OCI-M1 (cell line): ENCODE data around the gene SLC16A10.
A peak's percentile ranks its signal among the peaks of the same experiment; 100 is the strongest.
"Not testable (repeated sequence)": the region's sequence is repeated elsewhere in the genome, so short reads cannot be mapped to it uniquely, and the experiment has no call there.

Experiments used
- DNase-seq: peaks from one replicate; lab custom pipeline; 2025; lab: John Stamatoyannopoulos, UW

Gene SLC16A10

DNA sequence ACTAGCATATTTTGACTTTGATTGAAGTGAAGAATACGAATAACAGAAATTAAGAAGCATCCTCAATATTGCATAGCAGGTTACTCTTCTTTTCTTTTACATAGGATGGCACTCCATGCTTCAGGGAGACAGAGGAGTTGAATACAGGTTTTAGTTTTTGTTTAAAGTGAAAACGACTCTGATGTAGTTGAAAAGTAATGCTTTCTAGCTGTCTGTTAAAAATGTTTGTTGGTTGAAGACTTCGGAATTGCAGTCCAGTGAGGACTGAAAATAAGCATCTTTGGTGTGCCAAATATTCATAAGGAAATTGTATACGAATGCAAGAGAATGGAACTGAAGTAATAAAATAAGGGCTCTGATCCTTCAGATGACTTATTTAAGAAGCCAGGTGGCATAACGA lies 618 bp upstream of the SLC16A10 start:
- DNase-seq, result no peak

DNA sequence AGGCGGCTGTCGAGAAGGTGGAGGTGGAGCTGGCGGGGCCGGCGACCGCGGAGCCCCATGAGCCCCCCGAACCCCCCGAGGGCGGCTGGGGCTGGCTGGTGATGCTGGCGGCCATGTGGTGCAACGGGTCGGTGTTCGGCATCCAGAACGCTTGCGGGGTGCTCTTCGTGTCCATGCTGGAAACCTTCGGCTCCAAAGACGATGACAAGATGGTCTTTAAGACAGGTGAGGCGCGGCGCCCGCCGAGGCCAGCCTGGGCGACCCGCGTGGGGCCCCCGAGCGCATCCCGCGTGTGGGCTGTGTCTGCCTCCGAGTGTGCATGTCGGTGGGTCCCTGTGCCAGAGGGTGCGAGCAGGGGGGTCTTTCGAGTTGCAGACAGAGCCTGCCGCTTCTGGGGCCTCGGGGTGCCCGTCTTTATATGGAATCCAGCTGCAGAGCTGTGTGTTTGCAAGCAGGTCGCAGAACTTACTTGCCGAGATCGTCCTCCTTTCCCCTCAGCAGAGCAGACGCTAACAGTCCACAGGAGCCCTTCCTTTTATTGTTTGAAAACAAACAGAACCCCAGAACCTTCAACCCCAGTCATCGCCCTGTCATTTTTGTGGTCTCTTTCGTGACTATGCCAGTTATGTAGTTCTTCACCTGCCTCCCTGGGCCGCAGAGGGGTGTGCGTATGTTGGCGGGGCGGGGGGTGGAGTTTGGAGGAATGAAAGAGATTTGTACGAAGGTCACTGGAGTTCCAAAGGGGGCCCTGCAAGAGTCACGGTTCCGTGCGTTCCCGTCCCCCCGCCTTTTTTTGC lies 766 bp downstream of the SLC16A10 start:
- DNase-seq, result no peak

DNA sequence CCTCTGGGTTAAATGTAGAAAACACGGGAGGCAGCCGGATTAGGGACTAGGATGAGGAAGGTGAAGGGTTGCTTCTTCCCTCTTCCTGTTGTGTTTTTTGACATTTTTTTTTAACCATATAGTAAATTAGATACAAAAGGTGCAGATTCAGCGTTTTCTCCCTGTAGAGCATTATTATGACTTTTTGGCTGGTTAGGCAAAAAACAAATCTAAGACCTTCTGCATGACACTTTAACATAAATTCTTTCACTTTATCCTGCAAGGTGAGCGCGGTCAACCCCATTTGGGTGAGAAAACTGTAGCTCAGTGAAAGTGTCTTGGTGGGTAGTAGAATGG lies 1.3 kb downstream of the SLC16A10 start:
- DNase-seq, result no peak

DNA sequence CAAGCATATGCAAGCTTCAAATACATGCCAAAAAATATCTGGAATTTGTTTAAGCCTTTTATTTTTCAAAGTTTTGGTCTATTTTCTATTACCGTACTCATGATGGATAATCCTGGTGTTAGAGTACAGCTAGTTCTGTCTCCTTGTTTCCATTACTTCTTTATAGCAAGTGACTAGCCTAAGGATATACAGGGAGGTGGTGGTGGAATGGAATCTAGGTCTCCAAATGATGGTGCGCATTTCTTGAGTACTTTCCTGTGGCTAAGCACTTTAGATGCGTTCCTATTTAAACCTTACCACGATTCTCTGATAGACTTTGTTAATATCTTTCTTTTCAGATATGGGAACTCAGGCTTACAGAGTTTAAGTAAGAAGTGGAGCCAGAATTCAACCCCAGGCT lies 3.5 kb downstream of the SLC16A10 start:
- no peak for DNase-seq

DNA sequence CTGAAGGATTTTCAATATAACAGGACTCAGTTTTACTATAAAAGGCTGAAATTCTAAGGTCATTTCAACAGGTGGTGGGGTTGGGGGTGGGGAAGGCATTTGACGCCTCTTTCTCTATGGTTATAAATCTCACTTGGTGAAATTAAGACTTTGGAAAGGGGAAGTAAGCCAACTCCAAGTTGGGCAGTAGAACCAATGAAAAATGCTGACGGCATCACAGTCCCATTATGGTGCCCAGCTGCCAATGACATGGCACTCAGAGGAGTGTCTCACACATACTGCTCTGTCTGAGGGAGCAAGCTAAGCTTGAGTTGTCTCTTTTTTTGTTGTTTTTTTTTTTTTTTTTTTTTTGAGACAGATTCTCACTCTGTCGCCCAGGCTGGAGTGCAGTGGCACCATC lies 4.7 kb downstream of the SLC16A10 start:
- DNase-seq, result no peak

DNA sequence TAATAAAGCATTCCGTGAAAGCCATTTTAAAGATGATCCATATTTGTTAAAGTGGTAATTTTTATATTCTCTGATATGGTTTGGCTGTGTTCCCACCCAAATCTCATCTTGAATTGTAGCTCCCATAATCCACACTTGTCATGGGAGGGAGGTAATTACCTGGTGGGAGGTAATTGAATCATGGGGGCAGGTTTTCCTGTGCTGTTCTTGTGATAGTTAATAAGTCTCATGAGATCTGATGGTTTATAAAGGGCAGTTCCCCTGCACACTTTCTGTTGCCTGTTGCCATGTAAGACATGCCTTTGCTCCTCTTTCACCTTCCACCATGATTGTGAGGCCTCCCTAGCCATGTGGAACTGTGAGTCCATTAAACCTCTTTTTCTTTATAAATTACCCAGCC lies 8.2 kb downstream of the SLC16A10 start:
- not testable (repeated sequence) for DNase-seq

DNA sequence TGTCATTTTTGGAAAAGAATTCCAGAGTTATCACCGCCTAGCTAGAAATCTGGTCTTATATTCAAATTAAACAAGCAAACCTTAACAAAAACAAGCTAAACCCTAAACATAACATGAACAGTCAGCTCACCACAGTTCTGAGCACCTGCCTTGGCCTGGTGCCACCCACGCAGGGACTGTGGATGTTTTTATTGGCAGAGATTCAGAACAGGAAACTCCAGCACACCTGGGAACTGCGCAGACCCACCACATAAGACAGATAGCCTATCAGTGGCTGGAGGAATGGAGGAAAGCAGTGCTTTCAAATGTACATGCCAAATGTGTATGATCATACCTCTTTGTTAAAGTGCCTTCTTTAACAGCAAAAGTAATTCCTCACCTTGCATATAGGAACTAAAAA lies 8.9 kb downstream of the SLC16A10 start:
- DNase-seq, result no peak

DNA sequence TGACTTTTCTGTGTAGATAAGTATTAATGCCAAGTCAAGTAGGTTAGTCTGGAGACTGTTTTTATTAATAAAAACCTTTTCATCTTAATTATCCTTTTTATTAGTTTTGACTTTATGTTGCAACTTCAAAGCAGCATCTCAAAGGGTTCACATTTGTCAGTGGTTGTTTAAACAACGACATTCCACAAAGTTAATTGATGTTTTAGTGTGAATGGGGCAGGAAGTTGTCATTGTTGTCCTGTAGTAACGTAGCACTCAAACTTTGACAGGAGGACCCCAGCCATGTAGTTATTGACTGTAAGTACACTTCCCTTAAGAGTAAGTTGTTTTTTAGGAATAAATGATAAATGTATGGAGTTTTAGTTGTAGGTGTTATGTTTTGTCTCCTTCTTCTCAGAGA lies 11.3 kb downstream of the SLC16A10 start:
- DNase-seq, result no peak

DNA sequence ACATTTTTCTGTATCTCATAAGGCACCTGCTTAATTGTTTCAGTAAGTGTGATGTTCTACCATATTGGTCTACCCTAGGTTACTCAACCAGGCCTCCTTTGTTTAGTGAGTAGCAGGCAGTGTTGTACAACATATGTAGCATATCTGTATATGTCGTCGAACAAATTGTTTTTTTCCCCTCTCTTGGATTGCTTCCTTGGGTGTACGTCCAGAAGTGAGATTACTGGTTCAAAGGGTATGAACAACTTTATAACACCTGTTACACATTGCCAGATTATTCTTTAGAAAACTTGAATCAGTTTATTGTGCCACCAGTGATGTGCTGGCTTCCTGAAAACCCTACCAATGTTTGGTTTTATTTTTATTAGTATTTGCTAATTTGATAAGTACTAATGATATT lies 14.7 kb downstream of the SLC16A10 start:
- DNase-seq, result no peak

DNA sequence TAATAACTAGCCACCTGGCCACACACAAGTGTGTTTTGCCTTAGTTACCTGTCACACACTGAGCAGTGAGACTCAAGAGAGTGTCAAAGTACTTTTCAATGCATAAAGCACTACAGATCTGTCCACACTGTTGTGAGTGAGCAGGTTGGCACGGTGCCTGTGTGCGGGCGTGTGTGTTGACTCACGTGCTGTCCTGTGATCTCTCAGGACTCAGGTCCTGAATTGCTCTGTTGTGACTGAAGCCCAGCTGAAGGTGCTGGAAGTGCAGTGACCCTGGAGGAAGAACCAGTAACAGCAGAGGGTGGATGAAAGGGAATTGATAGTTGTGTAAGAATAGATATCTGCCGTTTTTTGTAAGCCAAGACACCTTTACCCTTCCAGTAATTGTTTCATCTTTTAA lies 18.3 kb downstream of the SLC16A10 start:
- peak; percentile 81 for DNase-seq

DNA sequence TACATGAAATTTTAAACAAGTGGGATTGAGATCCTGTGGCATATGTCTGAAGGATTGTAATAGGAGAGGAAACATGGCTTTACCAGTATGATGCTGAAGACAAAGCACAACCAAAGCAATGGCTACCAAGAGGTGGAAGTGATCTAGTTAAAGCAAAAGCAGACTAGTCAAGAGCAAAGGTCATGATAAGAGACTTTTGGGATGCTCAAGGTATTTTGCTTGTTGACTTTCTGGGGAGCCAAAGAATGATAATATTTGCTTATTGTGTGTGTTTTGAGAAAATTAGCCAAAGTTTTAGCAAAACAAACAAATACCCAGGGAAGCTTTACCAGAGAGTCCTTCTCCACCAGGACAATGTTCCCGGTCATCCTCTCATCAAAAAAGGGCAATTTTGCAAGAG lies 20.3 kb downstream of the SLC16A10 start:
- no peak for DNase-seq

DNA sequence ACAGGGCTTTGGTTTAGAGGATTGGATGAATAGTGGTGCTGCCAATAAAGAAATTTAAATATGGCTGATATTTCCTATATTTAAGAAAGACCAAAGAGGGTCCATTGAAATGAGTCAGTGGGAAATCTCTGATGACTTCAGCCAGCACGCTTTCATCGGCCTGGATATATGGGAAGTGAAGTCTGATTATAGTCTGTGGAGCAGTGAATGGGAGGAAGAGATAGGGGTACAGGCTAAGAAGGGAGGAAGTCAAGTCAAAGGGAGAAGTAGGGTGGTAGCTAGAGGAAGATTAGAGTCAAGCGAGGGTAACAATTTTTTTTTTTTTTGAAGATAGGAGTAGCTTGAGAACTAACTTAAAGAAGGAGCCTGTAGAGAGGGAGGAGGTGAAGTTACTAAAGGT lies 22.7 kb downstream of the SLC16A10 start:
- peak; percentile 49 for DNase-seq

DNA sequence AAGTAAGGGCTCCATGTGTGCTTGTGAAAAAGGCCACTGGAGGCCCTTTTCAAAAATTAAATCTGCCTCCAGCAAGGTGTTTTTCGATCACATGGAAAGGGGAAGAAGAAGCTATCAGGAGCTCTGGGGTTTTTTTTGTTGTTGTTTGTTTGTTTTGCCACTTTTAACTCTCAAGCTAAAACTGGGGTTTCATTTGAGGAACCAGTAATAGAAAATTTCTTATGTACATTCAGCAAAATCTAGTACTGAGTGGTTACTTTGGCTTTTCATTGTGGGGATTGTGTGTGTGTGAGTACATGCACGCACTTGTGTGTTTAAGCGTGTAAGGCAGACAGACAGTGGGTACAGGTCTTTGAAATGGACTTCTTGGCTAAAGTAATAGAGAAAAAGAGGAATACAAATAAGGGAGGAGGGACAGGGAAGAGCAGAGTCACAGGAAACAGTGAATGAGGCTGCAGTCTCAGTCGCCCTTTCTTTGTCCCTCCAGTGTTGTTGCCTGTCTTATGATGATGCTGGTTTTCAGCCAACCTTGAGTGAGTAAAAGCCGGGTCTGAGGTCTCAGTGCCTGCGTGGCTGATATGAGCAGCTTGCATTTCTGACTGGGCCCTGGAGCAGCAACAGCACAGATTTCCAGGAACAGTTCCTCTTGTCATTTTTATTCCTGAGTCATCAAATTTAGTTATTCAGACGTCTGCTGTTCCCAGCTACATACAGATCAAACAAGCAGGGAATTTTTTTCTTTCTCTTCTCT lies 26.2 kb downstream of the SLC16A10 start:
- DNase-seq, result peak; percentile 72

DNA sequence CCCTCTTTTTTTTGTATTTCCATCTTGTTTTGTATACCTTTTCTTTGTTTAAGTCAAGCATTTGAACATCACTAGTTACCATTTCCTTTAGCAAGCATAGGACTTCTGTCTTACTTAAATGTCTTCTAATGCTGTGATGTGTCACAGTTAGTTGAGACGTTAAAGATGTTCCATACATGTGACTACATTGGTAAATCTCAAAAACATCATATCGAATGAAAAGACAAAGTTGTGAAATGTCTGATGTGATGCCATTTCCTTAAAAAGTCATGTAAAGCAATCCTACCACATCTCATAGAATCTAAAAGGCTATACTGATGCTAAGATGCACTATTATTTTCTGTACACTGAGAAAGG lies 26.8 kb downstream of the SLC16A10 start:
- DNase-seq, result peak; percentile 49

DNA sequence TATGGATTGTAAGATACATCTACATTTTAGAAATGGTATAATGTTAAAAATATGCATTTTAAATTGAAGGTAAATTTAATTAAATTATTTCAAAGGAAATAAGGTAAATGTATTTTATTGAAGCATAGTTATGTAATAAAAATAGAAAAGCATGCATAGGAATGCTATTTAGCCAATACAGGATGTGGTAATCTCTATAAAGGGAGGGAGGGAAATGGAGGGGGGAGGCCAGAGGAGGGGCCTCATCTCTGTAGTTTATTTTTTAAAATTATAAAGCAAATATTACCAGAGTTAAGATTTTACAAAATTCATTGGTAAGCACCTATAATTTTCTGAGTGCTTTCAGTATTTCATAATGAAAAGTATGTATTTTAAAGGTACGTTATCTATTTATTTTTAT lies 27.2 kb downstream of the SLC16A10 start:
- no peak for DNase-seq

DNA sequence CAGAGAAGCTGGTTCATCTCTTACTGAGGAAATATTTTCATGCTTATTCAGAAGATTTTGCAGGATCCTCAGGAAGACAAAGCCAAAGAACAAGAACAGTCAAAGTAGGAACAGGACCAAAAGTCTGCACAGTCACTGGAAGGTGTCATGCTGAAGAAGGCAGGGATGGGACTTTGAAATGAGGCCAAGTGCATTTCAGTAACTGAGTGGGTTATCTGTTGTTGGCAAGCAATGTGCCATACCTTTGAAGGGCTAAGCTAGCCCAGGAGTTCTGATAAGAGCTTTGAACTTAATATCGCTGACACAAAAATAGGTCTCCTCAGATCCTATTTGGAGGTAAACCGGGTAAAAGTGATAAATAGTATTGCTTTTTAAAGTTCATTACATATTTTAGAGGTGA lies 31.5 kb downstream of the SLC16A10 start:
- DNase-seq, result no peak

DNA sequence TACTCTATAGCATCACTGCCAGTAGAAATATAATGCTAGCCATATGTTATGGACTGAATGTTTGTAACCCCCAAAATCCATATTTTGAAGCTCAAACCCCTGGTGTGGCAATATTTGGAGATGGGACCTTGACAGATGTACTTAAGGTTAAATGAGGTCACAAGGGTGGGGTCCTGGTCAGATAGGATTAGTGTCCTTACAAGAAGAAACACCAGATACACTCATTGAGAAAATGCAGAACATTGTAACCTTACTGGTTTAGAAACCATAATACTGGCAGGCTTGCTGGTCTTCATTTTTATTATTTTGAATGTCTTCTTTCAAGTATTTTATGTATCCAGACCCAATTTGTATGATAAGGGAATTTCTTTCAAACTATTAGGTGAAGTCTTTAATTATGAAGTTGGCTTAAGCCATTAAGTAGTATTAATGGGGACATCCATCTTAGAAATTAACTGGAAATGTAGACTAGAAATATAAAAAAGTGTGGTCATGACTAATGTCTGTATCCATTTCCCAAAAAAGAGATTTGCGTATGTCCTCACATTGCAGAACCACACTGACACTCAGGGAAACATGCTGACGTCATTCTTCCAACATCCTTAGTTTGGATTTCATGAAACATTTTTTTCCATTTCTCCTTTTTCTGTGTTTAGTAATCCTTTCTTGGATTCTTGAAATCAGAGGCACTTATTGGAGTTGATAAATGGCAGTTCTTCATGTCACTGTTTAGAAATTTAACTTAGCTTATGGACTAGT lies 32.4 kb downstream of the SLC16A10 start:
- DNase-seq, result no peak

DNA sequence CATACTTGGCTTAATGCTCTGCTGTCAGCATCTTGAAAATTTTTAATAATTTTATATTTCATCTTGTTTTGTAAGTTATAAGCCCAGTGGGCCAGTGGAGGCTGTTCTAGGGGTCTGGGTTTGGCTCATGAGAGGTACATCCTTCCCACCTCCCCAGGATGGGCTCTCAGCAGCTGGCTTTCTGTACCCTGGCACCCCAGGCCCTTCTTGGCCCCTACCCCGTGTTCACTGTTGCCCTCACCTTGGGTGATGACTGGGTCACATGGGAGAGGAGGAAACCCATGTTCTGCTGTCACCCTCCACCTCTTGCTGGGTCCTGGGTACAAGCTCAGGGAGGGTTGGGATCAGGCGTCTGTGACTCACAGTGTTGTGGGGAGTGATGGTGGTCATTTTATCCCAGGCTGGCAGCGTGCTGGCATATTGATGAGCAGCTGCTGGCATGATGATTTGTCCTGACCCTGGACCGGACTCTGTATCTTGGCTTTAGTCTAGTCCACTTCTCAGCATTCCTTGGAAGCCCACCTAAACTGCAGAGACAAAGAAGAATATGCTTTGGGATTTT lies 34.6 kb downstream of the SLC16A10 start:
- DNase-seq, result no peak

DNA sequence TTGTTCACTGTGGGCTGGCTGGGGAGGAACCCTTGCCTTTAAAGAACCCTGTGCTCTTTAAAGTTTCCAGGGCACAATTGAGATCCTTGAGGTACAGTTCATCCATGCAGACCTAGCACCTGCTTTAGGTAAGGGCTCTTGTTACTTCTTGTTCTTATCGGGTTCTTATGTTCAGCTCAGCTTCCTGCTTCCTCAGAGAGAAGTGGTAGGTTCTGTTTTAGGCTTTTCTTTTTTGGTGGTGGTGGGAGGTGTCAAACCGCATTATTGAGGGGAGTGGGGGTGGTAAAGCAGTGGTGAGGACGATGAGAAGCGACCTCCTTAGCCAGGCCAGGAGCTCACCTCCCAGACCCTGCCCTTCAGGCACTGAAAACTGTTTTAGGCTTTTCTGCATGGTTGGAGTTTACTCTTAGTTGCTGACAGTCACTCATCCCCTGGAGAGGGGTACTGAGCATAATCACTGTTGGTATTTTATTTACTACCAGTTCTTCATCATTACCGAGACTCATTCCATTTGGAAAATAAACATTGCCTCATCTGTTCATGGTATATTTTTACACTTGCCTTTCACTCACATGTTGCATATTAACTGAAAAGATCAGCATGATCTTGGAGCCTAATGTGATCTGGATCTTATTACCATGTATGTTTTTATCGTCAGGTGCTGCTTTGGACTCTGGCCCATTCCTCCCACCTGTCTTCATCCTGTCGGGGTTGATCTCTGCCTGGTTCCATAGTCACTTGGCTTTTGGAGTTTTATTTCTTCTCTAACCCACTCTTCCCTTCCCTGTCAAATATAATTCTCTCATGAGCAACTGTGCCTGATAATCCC lies 35.4 kb downstream of the SLC16A10 start:
- no peak for DNase-seq

DNA sequence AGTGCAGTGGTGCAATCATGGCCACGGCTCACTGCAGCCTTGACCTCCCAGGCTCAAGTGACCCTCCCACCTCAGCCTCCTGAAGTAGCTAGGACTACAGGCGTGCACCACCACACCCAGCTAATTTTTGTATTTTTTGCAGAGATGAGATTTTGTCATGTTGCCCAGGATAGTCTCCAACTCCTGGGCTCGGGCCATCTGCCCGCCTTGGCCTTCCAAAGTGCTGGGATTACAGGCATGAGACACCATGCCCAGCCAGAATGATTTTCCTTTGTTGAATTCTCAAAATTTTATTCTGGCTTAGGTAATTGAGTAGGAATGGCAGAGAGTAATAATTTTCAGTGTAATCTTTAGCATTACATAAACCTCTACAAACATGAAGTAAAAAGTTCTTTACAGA lies 37.1 kb downstream of the SLC16A10 start:
- DNase-seq, result no peak

DNA sequence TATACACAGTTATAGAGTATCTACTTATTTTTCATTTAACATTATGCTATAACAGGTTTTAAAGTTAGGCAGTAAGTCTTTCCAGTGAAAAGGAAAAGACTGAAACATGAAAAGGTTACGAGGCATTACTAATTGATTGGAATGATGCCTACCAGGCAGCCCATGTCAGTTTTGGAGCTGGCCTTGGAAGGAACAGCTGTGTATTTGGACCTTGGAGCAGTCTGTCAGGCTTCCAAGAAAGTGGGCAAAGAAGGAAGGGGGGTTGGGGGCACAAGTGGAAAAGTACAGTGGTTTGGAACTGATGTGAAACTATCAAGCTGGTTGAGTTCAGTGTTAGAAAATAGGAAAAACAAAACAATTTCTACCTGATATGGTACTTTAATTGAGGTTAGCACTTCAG lies 41.7 kb downstream of the SLC16A10 start:
- no peak for DNase-seq

DNA sequence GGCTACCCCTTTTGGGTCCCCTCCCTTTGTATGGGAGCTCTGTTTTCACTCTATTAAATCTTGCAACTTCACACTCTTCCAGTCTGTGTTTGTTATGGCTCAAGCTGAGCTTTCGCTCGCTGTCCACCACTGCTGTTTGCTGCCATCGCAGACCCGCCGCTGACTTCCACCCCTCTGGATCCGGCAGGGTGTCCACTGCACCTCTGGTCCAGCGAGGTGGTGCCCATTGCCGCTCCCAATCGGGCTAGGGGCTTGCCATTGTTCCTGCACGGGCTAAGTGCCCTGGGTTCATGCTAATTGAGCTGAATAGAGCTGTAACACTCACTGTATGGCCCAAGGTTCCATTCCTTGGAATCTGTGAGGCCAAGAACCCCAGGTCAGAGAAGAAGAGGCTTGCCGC lies 43.7 kb downstream of the SLC16A10 start:
- not testable (repeated sequence) for DNase-seq
